OCI-LY1 (cell line): ENCODE data around the gene HILPDA.

Source experiments
- EZH2 ChIP-seq: fragments of 200-600 bp; sonication (generic), shearing (Covaris generic); IDR thresholded peaks from 2 replicates; pipeline ENCODE4 v1.8.0; 2017; ENCODE audit warnings: borderline replicate concordance, mixed run types, mild to moderate bottlenecking, antibody characterized with exemption, low read length, moderate library complexity, mixed read lengths
- TF ChIP-seq, protein P1 (sequence below): fragments of 200-600 bp; sonication (generic), shearing (Covaris generic); IDR thresholded peaks from 2 replicates; pipeline ENCODE4 v1.5.1; 2017; ENCODE audit warnings: mild to moderate bottlenecking, antibody characterized with exemption, low read length, moderate library complexity, mixed read lengths

DNA sequence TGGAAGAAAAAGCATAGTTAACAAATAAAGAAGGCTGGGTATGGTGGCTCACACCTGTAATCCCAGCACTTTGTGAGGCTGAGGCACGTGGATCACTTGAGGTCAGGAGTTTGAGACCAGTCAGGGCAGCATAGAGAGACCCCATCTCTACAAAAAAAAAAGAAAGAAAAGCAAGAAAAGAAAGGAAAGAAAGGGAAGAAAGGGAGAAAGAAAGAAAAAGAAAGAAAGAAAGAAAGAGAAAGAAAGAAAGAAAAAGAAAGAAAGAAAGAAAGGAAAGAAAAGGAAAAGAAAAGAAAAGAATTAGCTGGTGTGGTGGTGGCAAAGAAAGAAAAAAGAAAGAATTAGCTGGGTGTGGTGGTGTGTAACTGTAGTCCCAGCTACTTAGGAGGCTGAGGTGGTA, 3.1 kb upstream of the HILPDA start:
- TF ChIP-seq, protein P1, sequence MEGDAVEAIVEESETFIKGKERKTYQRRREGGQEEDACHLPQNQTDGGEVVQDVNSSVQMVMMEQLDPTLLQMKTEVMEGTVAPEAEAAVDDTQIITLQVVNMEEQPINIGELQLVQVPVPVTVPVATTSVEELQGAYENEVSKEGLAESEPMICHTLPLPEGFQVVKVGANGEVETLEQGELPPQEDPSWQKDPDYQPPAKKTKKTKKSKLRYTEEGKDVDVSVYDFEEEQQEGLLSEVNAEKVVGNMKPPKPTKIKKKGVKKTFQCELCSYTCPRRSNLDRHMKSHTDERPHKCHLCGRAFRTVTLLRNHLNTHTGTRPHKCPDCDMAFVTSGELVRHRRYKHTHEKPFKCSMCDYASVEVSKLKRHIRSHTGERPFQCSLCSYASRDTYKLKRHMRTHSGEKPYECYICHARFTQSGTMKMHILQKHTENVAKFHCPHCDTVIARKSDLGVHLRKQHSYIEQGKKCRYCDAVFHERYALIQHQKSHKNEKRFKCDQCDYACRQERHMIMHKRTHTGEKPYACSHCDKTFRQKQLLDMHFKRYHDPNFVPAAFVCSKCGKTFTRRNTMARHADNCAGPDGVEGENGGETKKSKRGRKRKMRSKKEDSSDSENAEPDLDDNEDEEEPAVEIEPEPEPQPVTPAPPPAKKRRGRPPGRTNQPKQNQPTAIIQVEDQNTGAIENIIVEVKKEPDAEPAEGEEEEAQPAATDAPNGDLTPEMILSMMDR: no peak
- TF ChIP-seq EZH2: no peak
